ENCODE data around the gene SHROOM3.

SHROOM3 gene

GRCh38 chr4:76628251-76628650, 193.2 kb downstream of the SHROOM3 start:
- DNase-seq: no peak

- DNase-seq: no peak
These were observed 195.7 kb downstream of the SHROOM3 start for GRCh38 chr4:76630741-76631140.

GRCh38 chr4:76634220-76634619, 199.2 kb downstream of the SHROOM3 start:
- no peak for DNase-seq

GRCh38 chr4:76637712-76638361, 202.8 kb downstream of the SHROOM3 start:
- no peak for DNase-seq

GRCh38 chr4:76639288-76639687, 204.3 kb downstream of the SHROOM3 start:
- DNase-seq: no peak

- no peak for DNase-seq
These were observed 205.4 kb downstream of the SHROOM3 start for GRCh38 chr4:76640353-76640910.

- no peak for DNase-seq
These were observed 206.3 kb downstream of the SHROOM3 start for GRCh38 chr4:76641351-76641750.

GRCh38 chr4:76641758-76642157, 206.7 kb downstream of the SHROOM3 start:
- no peak for DNase-seq

- DNase-seq: no peak
These were observed 209.9 kb downstream of the SHROOM3 start for GRCh38 chr4:76644831-76645485.

- no peak for DNase-seq
These were observed 214.1 kb downstream of the SHROOM3 start for GRCh38 chr4:76649086-76649485.

GRCh38 chr4:76651616-76652015, 216.6 kb downstream of the SHROOM3 start:
- no peak for DNase-seq

GRCh38 chr4:76652389-76652788, 217.4 kb downstream of the SHROOM3 start:
- no peak for DNase-seq

- DNase-seq: no peak
These were observed 219.1 kb downstream of the SHROOM3 start for GRCh38 chr4:76654084-76654483.

GRCh38 chr4:76654791-76655190, 219.8 kb downstream of the SHROOM3 start:
- no peak for DNase-seq

- no peak for DNase-seq
These were observed 220.8 kb downstream of the SHROOM3 start for GRCh38 chr4:76655566-76656479.

GRCh38 chr4:76657443-76657842, 222.4 kb downstream of the SHROOM3 start:
- DNase-seq: no peak

GRCh38 chr4:76658231-76659102, 223.4 kb downstream of the SHROOM3 start:
- DNase-seq: no peak

- DNase-seq: no peak
These were observed 224.1 kb downstream of the SHROOM3 start for GRCh38 chr4:76659103-76659490.

GRCh38 chr4:76663824-76664223, 228.8 kb downstream of the SHROOM3 start:
- no peak for DNase-seq

- DNase-seq: no peak
These were observed 230.1 kb downstream of the SHROOM3 start for GRCh38 chr4:76665153-76665552.

GRCh38 chr4:76665721-76666120, 230.7 kb downstream of the SHROOM3 start:
- DNase-seq: no peak

GRCh38 chr4:76666944-76667532, 232.0 kb downstream of the SHROOM3 start:
- DNase-seq: no peak
